ENCODE measurements around the gene PRXL2A. TPM values are rescaled to one million over a fixed set of nuclear protein-coding genes. Genes with fewer than 3 reads are reported as not detected.

The PRXL2A gene
- total RNA-seq, 1 experiment from 2014 or later: 47.1 TPM

GRCh38 chr10:80447436-80448190 is 39.3 kb downstream of the PRXL2A start:
- Histone ChIP-seq H3K23ac (ENCODE audit: insufficient read length, low read depth, low read length) (no peak overlapping the region), H3K18ac (ENCODE audit: insufficient read length, low read depth, low read length) (no peak overlapping the region), H4K20me1 (ENCODE audit: control insufficient read depth, insufficient read depth, insufficient read length) (no peaks in the 10 kb centered on the region), H2BK12ac (ENCODE audit: insufficient read length, low read depth, low read length) (no peak overlapping the region), H4K5ac (ENCODE audit: insufficient read length, low read depth, low read length) (no peak overlapping the region), H4K91ac (ENCODE audit: insufficient read length, low read depth, low read length) (no peak overlapping the region), H3K23me2 (ENCODE audit: insufficient read length, low read depth, low read length, poor library complexity, severe bottlenecking) (no peaks in the 10 kb centered on the region), H3K9me3 (ENCODE audit: control insufficient read depth, low read depth, low read length) (no peaks in the 10 kb centered on the region), H3K9ac (ENCODE audit: extremely low read depth, insufficient read length, low read length) (no peak overlapping the region), H4K8ac (replicated peaks; ENCODE audit: insufficient read length, low read depth, low read length) (no peak overlapping the region), H2AFZ (ENCODE audit: low read length) (no peak overlapping the region), H2BK120ac (ENCODE audit: low read depth, low read length, poor library complexity, severe bottlenecking) (no peak overlapping the region), H2AK5ac (ENCODE audit: insufficient read length, low read length) (no peak overlapping the region), H3K14ac (ENCODE audit: insufficient read depth, low read length) (no peak overlapping the region), H2BK15ac (ENCODE audit: low read depth, low read length) (no peak overlapping the region), H3K79me1 (ENCODE audit: insufficient read depth, low read depth, low read length, poor library complexity, severe bottlenecking) (no peaks in the 10 kb centered on the region), H2BK5ac (ENCODE audit: insufficient read length, low read length) (no peak overlapping the region), H3T11ph (ENCODE audit: low read length) (no peak overlapping the region), H3K4me1 (ENCODE audit: insufficient read depth, low read length) (no peaks in the 10 kb centered on the region), H3K27ac (ENCODE audit: insufficient read length, low read depth, low read length) (no peak overlapping the region), H3K79me2 (ENCODE audit: insufficient read depth, low read length) (no peaks in the 10 kb centered on the region), H3K4ac (ENCODE audit: low read depth, low read length) (no peak overlapping the region), H2BK20ac (ENCODE audit: low read depth, low read length, poor library complexity, severe bottlenecking) (no peak overlapping the region), H3K4me2 (ENCODE audit: insufficient read depth, insufficient read length, low read length) (no peak overlapping the region), H3K27me3 (ENCODE audit: insufficient read depth, low read length) (no peaks in the 10 kb centered on the region), H3K56ac (ENCODE audit: insufficient read length, low read depth, low read length) (no peak overlapping the region)
- H3K4me1 Mint-ChIP-seq: peaks cover 14 to 16% of the 10 kb centered on the region in 2 experiments
- TF ChIP-seq, protein P1, sequence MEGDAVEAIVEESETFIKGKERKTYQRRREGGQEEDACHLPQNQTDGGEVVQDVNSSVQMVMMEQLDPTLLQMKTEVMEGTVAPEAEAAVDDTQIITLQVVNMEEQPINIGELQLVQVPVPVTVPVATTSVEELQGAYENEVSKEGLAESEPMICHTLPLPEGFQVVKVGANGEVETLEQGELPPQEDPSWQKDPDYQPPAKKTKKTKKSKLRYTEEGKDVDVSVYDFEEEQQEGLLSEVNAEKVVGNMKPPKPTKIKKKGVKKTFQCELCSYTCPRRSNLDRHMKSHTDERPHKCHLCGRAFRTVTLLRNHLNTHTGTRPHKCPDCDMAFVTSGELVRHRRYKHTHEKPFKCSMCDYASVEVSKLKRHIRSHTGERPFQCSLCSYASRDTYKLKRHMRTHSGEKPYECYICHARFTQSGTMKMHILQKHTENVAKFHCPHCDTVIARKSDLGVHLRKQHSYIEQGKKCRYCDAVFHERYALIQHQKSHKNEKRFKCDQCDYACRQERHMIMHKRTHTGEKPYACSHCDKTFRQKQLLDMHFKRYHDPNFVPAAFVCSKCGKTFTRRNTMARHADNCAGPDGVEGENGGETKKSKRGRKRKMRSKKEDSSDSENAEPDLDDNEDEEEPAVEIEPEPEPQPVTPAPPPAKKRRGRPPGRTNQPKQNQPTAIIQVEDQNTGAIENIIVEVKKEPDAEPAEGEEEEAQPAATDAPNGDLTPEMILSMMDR (conservative IDR thresholded peaks at IDR 0.05): no peak
- peaks cover 17% of the 10 kb centered on the region for H3K27me3 Mint-ChIP-seq (ENCODE audit: low read depth)
- no peaks in the 10 kb centered on the region for H3K9me3 Mint-ChIP-seq
- no CpG with 5 or more reads among the region's 7 CpGs for WGBS (ENCODE audit: extremely low coverage, insufficient read length, low lambda C conversion rate)
- DNase-seq: no peak
- H3K4me3 Mint-ChIP-seq: no peak overlapping the region
- H3K36me3 Mint-ChIP-seq (ENCODE audit: insufficient read depth in 1 of 3, low read depth in 3 of 3): no peaks in the 10 kb centered on the region
- H3K27ac Mint-ChIP-seq: no peak overlapping the region
